Bronchial epithelial cell (primary cell): ENCODE results near the gene ANTXR2. TPM values are rescaled to one million over a fixed set of nuclear protein-coding genes. Genes with fewer than 3 reads are reported as not detected.

Experiments used
- DNase-seq: peaks from one replicate; pipeline ENCODE4 v3.0.0-alpha.2; 2010; ENCODE audit warnings: low read depth
- FAIRE-seq: peaks from 2 replicates; lab custom pipeline; 2011; peaks lifted over from hg19 to GRCh38; lab: Jason Lieb, UNC
- H3K27me3 ChIP-seq: 2 replicates; pipeline ENCODE4 v1.5.1; 2011; ENCODE audit warnings: low read length; ENCODE audit not compliant: control insufficient read depth, insufficient read depth
- H3K36me3 ChIP-seq: 2 replicates; pipeline ENCODE4 v1.5.1; 2011; ENCODE audit warnings: low read length; ENCODE audit not compliant: control insufficient read depth, insufficient read depth
- H3K4me3 ChIP-seq: 2 replicates; pipeline ENCODE4 v1.5.1; 2011; ENCODE audit warnings: mild to moderate bottlenecking, low read depth, low read length, control low read depth
- CTCF ChIP-seq: IDR thresholded peaks from 2 replicates; pipeline ENCODE4 v1.5.1; 2011; ENCODE audit warnings: mild to moderate bottlenecking, moderate library complexity, low read length, control low read depth, inconsistent platforms; ENCODE audit not compliant: insufficient read depth, severe bottlenecking
- total RNA-seq: library from RNA; depleted of rRNA; stranded (reverse); fragments of >200 nt; gene quantifications from 2 replicates; pipeline ENCODE4 v1.2.1, GENCODE V29; 2014

The ANTXR2 gene
- total RNA-seq, 1 donor from 2014 or later = 35.5 TPM

- Histone ChIP-seq H3K4me3 (no peak overlapping the region), H3K27me3 (no peaks in the 10 kb centered on the region), H3K36me3 (peaks cover under 1% of the 10 kb centered on the region)
- TF ChIP-seq CTCF = no peak
- peak; percentile 66 for FAIRE-seq
- no peak for DNase-seq
These were observed 23.1 kb downstream of the ANTXR2 start for GRCh38 chr4:80049813-80050534.

- Histone ChIP-seq H3K36me3 (no peaks in the 10 kb centered on the region), H3K4me3 (no peak overlapping the region), H3K27me3 (no peaks in the 10 kb centered on the region)
- TF ChIP-seq CTCF = no peak
- no peak for DNase-seq
- no peak for FAIRE-seq
These were observed 23.6 kb downstream of the ANTXR2 start for GRCh38 chr4:80049402-80049801.

- Histone ChIP-seq H3K4me3 (no peak overlapping the region), H3K36me3 (no peaks in the 10 kb centered on the region), H3K27me3 (no peaks in the 10 kb centered on the region)
- no peak for FAIRE-seq
- no peak for TF ChIP-seq CTCF
- peak; percentile 58 for DNase-seq
These were observed 27.2 kb downstream of the ANTXR2 start for GRCh38 chr4:80045786-80046185.

- no peak for TF ChIP-seq CTCF
- Histone ChIP-seq H3K4me3 (no peak overlapping the region), H3K36me3 (no peaks in the 10 kb centered on the region), H3K27me3 (no peaks in the 10 kb centered on the region)
- DNase-seq = no peak
- FAIRE-seq = no peak
These were observed 29.5 kb downstream of the ANTXR2 start for GRCh38 chr4:80043541-80043940.

- TF ChIP-seq CTCF = no peak
- FAIRE-seq = no peak
- Histone ChIP-seq H3K4me3 (no peak overlapping the region), H3K27me3 (no peaks in the 10 kb centered on the region), H3K36me3 (no peaks in the 10 kb centered on the region)
- no peak for DNase-seq
These were observed 30.2 kb downstream of the ANTXR2 start for GRCh38 chr4:80042821-80043220.

- TF ChIP-seq CTCF = no peak
- no peak for FAIRE-seq
These were observed 35.2 kb downstream of the ANTXR2 start for GRCh38 chr4:80037864-80038263.

More at GRCh38 chr4:80037864-80038263, 35.2 kb downstream of the ANTXR2 start:
- Histone ChIP-seq H3K4me3 (no peak overlapping the region), H3K27me3 (no peaks in the 10 kb centered on the region), H3K36me3 (no peaks in the 10 kb centered on the region)
- no peak for DNase-seq
